ENCODE data around the gene COA5.
"Not testable (repeated sequence)": the region's sequence is repeated elsewhere in the genome, so short reads cannot be mapped to it uniquely, and the experiment has no call there.

Gene COA5

DNA sequence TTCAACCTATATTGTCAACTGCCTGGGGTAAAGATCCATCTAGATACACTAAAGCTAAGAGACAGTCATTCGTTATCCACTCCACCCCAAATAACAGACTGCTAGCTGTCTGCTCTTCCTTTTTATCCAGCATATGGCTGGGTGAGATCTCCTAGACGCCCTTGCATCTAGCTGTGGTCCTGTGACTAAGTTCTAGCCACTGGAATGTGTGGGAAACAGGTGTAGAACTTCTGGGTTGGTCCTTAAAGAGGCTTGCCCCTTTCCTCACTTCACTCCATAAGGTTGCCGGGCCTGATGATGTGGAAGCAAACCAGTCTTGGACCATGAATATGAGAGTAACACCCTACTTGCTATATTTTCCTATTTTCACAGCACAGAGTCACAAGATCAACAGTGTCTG lies 3.2 kb downstream of the COA5 start:
- no peak for DNase-seq

GRCh38 chr2:98604547-98604946 lies 3.8 kb downstream of the COA5 start:
- no peak for DNase-seq

GRCh38 chr2:98601532-98602132 lies 6.7 kb downstream of the COA5 start:
- DNase-seq, result peak; percentile 35

- peak; percentile 56 for DNase-seq
These were observed 9.4 kb downstream of the COA5 start for GRCh38 chr2:98598781-98599428.

- DNase-seq, result not testable (repeated sequence)
These were observed 13.6 kb downstream of the COA5 start for GRCh38 chr2:98594665-98595064.

- no peak for DNase-seq
These were observed 15.7 kb downstream of the COA5 start for GRCh38 chr2:98592565-98592964.

- DNase-seq, result no peak
These were observed 18.8 kb downstream of the COA5 start for GRCh38 chr2:98589489-98589888.

- DNase-seq, result no peak
These were observed 19.4 kb downstream of the COA5 start for GRCh38 chr2:98588880-98589431.

GRCh38 chr2:98586551-98587140 lies 21.7 kb downstream of the COA5 start:
- DNase-seq, result no peak

GRCh38 chr2:98585386-98585785 lies 22.9 kb downstream of the COA5 start:
- DNase-seq, result no peak

- DNase-seq, result no peak
These were observed 24.3 kb downstream of the COA5 start for GRCh38 chr2:98583816-98584618.

DNA sequence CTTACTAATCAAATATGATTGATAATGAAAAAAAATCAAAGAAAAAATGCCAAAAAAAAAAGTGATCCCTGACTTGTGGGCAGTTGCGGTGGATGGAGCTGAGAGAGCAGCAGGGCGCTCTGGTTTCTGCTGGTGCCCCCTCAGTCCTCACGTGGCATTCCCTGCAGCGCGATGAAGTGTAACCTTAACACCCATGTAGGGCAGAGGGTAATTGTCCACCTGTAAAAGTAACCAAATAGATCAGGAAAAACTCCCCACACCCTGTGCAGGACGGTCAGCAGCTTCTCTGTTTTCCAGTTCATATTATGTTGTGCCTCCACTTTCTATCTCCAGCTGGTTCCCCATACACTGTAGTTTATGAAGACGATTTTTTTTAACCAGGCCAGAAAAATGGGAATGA lies 25.0 kb downstream of the COA5 start:
- DNase-seq, result no peak

DNA sequence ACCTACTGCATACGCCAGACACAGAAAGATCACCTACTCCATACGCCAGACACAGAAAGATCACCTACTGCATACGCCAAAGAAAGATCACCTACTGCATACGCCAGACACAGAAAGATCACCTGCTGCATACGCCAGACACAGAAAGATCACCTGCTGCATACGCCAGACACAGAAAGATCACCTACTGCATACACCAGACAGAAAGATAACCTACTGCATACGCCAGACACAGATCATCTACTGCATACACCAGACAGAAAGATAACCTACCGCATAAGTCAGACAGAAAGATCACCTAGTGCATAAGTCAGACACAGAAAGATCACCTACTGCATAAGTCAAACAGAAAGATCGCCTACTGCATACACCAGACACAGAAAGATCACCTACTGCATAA lies 25.8 kb downstream of the COA5 start:
- no peak for DNase-seq

DNA sequence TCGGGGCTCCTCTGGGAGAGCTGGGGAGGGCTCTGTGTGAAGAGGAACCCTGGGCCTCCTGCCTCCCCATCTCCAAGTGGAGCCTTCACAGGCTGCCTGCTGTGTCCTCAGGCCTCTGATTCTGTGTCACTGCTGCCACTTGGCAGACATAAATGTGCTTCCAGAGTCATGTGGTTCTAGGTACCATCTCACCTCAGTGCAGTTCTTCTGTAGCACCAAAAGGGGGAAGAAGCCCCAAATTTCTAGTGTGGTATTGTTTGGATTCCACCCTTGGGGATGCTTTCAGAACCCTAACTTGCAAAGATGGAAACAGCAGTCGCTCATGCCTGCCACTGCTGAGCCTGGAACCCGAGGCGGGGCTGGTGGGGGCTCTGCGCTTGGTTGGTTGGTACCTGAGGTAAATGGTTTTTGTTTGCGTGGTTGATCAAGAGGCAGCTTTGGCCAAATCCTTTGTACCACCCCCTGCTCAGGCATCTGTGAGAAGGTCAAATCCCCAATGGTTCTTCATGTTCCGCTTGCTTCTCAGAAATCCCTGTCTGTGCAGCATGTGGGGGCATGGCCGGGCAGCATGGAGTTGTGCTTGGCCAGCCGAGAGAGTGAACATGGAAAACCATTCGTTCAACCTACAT lies 27.5 kb downstream of the COA5 start:
- no peak for DNase-seq

DNA sequence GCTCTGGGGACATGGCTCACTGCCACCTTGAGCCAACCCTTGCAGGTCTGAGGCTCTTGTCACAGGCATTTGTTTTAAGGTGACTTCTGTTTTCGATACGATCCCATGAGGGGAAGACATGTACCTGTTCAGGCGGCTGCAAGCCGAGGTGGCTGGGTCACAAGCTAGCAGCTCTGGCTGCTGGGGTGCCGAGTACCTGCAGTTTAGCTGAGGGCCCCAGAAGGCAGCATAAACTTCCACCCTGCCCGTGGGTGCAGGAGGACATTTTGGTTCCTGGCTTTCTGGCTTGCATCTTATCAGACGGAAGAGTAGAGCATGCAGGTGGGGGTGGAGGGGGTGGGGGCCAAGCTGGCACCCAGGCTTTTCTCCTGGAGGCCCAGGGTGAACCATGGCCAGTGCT lies 28.4 kb downstream of the COA5 start:
- DNase-seq, result no peak

DNA sequence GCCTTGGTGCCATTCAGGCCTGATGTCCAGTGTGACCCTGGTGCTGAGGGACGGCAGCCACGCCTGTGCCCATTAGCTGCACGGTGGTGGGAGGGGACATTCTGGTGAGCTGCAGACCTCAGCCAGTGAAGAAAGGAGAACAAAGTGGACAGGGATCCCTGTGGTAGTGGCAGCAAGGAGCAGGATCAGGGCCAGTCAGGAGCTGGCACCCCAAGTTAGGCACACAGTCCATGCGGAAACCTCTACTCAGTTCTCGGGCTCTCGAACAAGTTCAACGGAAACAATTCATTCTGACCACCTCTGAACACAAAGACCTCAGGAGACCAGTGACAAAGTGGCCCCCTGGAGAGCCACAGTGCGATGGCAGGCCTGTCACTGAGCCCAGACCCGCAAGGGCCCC lies 30.1 kb downstream of the COA5 start:
- no peak for DNase-seq

- no peak for DNase-seq
These were observed 31.0 kb downstream of the COA5 start for GRCh38 chr2:98577313-98577712.

DNA sequence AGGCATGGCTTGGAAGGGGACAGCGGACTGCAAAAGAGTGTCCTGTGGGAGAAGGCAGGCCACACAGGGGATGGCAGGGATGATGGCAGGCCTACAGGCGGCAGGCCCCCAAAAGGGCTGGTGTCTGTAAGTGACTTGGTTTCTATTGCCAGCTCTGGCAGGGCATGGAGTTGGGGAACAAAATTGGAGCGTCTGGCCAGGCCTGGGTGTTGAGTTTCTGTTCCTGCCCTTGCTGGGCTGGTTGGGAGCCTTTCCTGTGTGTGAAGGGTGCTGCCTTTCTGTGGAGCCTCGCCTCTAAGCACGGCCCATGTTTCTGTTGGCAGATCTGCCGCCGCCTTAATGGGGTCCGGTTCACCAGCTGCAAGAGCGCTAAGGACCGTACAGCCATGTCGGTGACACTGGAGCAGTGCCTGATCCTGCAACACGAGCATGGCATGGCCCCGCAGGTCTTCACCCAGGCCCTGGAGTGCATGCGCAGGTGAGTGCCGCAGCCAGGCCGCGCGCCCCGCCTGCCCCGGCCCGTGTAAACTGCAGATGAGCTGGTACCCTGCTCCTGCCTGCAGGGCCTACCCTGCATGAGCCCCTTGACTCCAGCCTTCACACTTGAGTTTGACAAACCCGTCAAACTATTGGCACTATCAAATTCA lies 31.5 kb downstream of the COA5 start:
- DNase-seq, result no peak

GRCh38 chr2:98573426-98573825 lies 34.9 kb downstream of the COA5 start:
- no peak for DNase-seq

GRCh38 chr2:98572676-98573075 lies 35.6 kb downstream of the COA5 start:
- peak; percentile 21 for DNase-seq

DNA sequence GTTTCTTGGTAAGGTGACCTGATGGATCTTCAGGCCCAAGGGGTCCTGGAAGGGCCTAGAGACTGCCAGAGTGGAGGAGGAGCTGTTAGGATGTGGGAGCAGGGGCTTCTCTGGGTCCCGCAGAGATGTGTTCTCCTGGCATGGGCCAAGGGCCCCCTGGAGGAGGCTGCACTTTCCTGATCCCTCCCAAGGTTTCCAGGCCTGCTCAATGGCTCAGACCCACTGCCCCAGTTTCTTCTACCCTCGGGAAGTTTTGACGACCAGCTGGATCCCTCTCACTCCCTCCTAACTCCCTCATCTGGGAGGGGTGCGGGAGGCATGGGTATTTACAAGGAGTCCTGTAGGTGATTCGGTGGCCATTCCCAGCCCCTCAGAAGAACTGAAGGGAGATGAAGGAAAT lies 36.1 kb downstream of the COA5 start:
- no peak for DNase-seq

- DNase-seq, result no peak
These were observed 36.5 kb downstream of the COA5 start for GRCh38 chr2:98571796-98572195.

Data from EL (cell line).